Measurements from ENCODE around the gene UBTD1.
"Not testable (repeated sequence)": the region's sequence is repeated elsewhere in the genome, so short reads cannot be mapped to it uniquely, and the experiment has no call there.

Gene UBTD1, protein sequence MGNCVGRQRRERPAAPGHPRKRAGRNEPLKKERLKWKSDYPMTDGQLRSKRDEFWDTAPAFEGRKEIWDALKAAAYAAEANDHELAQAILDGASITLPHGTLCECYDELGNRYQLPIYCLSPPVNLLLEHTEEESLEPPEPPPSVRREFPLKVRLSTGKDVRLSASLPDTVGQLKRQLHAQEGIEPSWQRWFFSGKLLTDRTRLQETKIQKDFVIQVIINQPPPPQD

DNA sequence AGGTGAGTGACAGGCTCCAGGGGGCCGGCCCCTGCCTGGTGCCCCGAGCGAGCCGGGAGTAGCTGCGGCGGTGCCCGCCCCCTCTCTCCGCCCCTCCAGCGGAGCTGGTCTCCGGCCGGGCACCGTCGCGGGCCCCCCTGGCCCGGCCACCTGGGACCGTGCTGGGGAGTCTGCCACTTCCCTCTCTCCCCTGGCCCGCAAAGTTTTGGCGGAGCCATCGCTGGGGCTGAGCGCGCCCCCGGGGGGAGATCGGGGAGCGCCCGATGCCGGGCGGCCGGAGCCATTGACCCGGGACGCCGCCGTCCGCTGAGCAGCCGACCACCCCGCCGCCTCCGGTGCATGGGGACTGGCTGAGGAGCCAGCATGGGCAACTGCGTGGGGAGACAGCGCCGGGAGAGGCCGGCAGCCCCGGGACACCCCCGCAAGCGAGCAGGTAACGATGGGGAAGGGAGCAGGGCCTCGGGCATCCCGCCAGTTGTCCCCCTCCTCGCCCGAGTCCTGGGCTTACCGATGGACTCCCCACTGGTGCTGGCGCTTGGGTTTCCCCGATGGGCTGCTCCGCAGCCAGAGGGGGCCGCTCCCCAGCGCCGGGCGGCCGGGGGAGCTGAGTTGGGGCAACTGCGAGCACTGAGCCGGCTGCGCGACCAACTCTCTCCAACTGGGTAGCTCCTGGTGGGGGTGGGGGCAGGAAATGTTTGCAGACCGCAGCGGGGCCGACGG is at the start of gene UBTD1:
TSS of gene UBTD1 (plus strand) at position 84 of the 720 bp plus-strand sequence. CDS start at position 364, 280 bp downstream.
- peak; percentile 26 for DNase-seq

DNA sequence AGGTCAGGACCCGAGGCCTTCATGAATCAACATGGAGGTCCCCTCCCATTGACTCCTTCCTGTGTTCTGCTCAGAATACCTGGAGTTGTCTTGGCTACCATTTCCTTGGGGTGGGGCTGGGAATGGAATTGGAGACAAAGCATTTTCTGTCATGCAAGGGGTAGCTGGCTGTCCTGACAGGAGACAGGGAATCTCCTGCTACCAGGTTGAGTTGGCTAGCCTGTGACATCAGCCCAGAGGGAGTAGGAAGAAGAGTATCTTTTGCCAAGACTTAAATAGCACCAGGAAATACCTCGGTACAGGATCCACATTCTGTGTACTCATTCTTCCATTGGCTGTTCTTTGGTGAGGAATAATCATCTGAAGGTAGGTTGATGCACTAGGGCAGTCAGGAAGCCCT is 47.9 kb upstream of the UBTD1 start:
- DNase-seq: no peak

GRCh38 chr10:97451605-97452004 is 47.1 kb upstream of the UBTD1 start:
- DNase-seq: no peak

DNA sequence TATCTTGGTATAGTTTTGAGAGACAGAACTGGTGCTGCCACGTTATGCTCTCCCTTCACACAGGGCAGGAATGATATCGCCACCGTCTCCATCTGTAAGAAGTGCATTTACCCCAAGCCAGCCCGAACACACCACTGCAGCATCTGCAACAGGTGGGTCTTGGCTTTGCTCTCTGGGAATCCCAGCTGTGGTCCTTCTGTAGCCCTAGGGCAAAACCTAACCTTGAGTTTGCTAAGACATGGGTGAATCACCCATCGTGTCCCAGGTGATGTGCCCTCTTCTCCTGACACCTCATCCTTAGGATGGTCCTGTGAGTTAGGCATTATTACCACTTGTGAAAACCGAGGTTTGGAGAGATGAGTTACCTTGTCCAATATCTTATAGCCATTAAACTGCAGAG is 46.4 kb upstream of the UBTD1 start:
- no peak for DNase-seq

DNA sequence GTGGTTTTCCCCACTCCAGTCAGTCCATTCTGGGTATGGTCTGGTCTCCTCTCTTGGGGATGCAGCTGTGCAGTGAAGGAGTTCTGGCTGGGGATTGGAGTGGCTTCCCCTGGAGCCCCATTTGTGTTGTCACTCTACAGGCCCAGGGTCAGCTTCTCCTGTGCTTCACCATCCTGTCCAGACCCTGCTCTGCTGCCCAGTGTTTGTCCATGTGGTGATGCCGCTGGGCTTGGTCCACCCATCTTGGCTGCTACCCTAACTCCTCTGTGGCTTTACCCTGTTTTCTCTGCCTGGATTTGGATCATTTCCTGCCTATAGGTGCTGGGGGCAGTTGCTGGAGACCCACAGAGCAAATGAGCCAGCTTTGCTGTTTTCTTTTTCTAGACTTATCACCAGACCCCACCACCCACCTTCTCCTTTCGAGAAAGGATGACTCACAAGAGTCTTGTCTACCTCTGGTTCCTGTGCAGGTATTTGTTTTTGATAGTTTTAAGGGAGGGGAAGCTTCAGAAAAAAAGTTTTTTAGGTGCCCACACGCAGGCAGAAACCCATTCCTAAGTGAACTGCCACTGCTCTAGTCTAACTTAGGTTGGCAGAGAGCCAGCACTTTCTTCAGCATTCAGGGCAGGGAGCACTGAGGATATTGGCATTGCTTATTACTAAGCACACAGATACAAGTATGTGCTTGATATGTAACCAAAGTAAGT is 44.2 kb upstream of the UBTD1 start:
- DNase-seq: no peak

DNA sequence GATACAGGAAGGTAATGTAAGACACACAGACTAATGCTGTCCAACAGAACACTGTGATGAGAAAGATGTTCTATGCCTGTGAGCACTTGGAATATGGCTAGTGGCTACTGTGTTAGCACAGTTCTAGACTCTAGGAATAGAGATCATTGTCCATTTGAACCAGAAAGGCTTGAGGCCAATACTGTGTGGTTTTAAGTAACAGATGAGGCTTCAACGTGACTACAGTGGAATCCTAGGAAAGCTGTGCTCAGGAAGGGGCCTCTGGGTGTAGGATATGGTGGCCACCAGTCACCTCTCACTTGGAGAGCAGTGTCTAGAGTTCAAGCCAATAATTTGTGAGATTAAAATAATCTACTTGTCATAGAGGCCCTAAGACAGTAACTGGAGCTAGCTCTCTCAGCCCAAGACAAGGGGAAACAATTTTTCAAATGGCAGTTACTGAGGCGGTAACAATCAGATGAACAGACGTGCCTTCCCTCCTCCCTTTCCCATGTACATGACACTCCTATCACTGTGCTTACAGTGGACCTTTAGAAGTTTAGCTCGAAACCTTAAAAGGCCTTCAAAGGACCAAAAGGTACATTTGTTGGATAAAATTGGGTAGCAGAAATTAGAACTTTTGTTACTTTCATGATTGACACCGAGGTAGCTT is 42.6 kb upstream of the UBTD1 start:
- no peak for DNase-seq

- DNase-seq: no peak
These were observed 42.0 kb upstream of the UBTD1 start for GRCh38 chr10:97456686-97457065.

DNA sequence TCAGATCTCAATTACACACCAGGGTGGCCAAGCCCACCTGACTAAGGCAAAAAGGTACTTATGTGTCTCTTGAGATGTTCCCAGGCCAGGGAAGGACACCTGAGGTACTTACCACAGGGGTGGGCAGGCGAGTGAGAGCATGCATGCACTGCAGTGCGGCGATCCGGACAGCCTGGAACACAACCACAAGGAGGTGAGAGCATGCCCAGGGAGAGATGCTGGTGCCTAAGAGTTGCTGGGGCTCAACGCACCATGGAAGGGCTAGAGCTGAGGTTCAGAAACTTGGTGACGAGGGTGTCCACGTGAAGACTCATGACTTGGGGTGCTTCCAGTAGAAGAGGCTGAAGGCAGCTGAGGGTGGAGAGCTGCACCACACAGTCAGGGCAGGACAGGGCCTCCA is 39.6 kb upstream of the UBTD1 start:
- DNase-seq: no peak

DNA sequence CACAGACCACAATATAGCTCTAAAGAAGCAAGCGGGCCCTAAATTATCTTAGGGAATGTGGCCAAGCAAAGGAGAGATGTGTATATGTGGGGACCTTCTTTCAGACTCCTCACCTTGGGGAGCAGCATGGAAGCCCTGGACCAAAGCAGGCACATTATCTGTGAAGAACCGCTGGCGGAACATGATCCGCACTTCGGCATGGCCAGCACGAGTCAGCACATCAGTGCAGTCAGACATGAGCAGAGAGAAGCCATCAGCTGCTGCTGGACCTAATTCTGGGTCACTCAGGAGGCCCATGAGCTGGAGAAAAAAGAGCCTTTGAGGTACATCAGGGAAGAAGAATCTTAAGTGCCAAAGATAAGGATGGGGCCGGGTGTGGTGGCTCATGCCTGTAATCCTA is 38.8 kb upstream of the UBTD1 start:
- DNase-seq: no peak

DNA sequence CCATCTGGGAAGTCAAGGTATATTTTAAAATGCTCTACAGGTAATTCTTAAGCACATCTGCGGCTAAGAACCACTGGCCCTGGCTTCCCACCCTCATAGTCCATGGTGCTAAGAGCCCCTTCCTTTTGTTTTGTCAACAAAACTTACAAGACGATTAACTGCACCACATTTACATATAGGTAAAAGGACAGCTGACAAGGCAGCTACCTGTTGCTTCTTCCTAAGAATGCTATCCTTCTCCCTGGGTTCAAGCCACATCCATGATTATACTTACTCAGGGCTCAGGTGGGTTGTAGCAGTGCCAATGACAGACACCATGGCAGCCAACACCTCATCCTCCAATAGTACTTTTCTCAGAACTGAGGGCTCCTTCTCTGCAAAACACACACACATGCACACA is 36.4 kb upstream of the UBTD1 start:
- DNase-seq: no peak

- peak; percentile 54 for DNase-seq
These were observed 35.2 kb upstream of the UBTD1 start for GRCh38 chr10:97463363-97464132.

DNA sequence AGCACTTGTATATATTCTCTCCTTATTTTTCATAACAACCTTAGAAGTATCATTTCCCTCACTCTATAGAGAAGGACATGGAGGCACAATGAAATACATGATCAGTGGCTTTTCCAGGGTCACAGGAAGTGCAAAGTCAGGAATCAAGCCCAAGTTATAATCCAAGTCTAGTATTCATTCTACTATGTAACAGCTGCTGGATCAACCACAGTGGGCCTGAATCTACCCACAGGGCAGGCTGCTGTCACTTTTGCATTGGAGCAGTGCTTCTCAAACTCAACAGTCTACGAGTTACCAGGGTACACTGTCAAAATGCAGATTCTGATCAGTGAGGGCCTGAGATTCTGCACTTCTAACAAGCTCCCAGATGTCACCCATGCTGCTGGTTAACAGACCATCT is 34.5 kb upstream of the UBTD1 start:
- DNase-seq: no peak

- DNase-seq: no peak
These were observed 32.7 kb upstream of the UBTD1 start for GRCh38 chr10:97465982-97466381.

DNA sequence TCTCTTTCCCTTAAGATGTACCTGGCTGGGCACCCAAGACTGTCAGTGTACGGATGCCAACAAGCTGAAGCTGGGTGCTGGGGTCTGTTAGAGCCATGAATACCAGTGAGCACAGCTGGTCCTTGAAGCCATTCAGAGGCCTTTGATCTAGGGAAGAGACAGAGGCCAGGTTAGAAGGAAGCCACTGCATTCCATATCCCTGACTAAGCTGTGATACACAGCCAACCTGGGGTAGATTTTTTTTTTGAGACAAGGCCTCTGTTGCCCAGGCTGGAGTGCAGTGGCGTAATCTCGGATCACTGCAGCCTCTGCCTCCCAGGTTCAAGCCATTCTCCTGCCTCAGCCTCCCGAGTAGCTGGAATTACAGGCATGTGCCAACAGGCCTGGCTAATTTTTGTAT is 32.0 kb upstream of the UBTD1 start:
- DNase-seq: no peak

GRCh38 chr10:97468162-97468561 is 30.6 kb upstream of the UBTD1 start:
- DNase-seq: no peak

- not testable (repeated sequence) for DNase-seq
These were observed 29.9 kb upstream of the UBTD1 start for GRCh38 chr10:97468781-97469180.

- DNase-seq: no peak
These were observed 23.8 kb upstream of the UBTD1 start for GRCh38 chr10:97474918-97475317.

DNA sequence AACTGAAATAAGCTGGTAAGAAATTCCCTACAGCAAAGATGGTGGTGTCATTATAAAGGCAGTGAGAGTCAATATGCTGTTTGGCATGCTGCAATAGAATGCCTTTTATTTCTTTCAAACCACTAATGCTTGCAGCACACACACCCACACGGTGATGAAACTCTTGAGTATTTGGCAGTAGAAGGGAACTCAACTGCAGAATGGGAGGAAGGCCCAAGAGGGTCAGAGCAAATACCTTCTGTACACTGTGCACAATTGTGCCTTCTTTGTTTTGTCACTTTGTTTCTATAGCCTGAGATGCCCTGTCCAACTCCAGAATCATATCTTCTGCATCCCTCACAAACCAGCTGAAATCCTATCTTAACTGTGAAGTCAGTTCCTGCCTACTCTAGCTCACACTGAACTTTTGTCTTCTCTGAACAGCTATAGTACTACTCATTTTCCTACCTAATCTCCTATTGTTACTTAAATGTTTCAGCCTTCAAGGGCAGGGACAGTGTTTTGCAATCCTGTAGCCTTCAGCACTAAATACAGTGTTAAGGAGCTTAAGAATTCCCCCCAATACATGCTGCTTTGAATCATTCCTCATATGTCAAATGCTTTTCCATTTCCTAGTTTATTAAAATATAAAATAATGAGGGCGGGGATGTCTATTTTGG is 22.7 kb upstream of the UBTD1 start:
- no peak for DNase-seq

DNA sequence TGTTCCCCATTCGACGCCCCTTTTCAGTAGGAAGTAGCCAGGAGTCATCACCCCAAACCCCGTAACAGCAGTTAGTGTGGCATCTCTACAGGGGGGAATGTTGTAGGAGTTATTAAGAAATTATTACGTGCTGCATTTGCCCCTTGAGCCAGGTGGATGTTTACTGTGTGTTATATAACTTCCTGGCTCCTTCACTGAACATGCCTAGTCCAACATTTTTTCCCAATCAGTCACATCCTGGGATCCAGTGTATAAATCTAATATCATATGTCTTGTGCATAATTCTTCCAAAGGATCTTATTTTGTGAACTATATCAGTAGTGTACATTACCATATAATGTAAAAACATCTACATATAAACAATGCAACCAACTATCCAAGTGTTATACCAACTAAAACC is 19.3 kb upstream of the UBTD1 start:
- DNase-seq: not testable (repeated sequence)

DNA sequence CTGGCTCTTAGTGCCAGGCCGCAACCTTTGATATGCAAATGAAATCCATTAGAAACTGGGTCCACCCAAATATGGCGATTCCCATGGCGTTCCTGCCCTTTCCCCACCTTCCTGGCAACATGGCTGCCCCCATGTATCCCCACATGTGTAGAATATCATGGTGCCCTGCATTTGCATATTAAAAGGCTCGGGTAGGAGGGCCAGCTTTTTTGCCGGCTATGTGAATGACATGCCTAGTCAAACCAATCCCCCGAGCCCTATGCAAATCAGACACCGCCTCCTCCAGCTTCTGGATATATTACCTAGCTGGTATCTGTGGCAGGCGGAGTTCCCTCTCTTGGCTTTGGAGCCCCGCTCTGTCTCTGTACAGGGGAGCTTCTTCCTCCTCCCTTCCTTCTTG is 18.8 kb upstream of the UBTD1 start:
- no peak for DNase-seq

DNA sequence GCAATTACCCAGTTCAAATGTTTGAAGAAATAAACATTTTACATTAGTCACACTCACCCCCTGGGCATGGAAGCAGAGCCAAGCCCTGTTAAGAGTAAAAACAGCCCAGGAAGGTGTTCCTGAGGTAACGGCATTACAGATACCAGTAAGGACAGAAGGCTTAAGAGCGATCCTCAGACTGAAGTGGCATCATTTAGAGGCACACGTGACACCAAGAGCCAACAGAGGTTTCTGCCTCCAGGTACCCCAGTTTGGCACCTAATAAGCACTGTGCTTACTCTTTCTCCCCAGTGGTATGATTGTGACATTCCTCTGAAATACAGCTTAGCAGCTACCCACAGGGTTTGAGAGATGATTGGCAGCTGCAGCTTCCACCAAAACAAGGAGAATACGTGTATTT is 17.7 kb upstream of the UBTD1 start:
- DNase-seq: no peak

DNA sequence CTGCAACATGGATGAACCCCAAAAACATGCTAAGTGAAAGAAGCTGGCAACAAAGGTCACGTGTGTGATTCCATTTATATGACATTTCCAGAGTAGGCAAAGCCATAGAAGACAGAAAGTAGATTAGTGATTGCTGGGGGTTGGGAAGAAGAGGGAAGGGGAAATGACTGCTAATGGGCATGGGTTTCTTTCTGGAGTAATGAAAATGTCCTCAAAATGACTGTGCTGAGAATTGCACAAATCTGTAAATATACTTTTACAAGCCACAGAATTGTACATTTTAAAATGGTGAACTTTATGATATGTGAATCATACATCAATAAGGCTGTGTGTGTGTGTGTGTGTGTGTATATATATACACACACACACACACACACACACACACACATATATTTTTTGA is 16.3 kb upstream of the UBTD1 start:
- DNase-seq: no peak
